ENCODE data around the gene ZFHX3.

DNA sequence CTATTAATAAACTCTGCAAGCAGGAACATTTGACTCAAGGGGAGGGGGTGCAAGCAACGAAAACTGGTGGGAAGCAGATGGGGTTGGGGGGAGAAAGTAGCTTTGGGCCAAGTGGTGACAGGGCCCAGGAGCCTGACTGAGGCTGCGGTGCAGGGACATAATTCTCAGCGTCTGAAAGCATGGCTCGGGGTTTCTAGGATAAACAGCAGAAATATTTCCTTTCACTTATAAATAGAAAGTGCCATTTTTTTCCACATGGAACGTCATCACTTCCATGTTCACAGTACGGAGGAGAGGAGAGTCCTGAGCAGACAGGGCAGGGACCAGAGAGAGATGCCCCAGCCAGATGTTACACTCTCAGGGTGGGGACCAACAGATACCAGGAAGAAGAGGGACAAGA lies 197.1 kb downstream of the ZFHX3 start:
- TF ChIP-seq CTCF (IDR thresholded peaks at IDR 0.05) (no peak), POLR2A (IDR thresholded peaks at IDR 0.05) (no peak)

All from heart left ventricle (tissue), 13 donors.